GM18858 (cell line): ENCODE data around the gene REXO2.

Experiments used
- ATAC-seq: cut with Tn5 transposase; IDR thresholded peaks from one replicate; pipeline ENCODE4 v1.9.1; 2021; ENCODE audit not compliant: unreplicated experiment

The REXO2 gene

DNA sequence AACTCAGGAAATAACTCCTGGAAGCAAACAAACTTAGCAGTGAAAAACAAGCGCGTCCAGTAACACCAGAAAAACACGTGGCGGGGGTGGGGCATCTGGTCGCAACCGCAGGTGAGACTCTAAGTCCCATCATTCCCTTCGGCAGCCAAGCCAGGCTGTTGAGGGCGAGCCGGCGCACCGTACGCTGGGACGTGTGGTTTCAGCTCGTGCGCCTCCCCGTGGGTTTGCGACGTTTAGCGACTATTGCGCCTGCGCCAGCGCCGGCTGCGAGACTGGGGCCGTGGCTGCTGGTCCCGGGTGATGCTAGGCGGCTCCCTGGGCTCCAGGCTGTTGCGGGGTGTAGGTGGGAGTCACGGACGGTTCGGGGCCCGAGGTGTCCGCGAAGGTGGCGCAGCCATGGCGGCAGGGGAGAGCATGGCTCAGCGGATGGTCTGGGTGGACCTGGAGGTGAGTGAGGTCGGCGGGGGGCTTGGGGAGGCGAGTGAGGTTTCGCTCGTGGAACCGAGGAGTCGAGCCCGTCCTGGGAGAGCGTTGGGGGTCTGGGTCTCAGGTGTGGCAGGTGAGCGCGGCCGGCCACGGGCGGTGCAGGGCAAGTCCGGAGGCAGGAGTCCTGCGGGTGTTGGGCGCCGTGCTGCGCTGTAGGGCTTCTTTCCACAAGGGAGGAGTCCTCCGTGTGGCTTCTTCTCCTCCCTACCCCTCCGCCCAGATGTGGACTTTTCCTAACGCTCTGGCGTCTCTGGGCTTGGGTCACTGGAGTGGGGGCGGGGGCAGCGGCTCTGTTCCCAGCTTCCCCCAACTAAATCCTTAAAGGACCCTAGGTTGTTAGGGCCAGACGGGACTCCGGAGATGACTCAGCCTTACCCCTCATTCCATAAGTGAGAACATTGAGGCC, at the start of gene REXO2:
Gene REXO2, plus strand, starts transcription at position 239 of the 892 bp plus-strand sequence. Its CDS starts 62 bp downstream, at position 301.
- ATAC-seq, result peak; percentile 99

DNA sequence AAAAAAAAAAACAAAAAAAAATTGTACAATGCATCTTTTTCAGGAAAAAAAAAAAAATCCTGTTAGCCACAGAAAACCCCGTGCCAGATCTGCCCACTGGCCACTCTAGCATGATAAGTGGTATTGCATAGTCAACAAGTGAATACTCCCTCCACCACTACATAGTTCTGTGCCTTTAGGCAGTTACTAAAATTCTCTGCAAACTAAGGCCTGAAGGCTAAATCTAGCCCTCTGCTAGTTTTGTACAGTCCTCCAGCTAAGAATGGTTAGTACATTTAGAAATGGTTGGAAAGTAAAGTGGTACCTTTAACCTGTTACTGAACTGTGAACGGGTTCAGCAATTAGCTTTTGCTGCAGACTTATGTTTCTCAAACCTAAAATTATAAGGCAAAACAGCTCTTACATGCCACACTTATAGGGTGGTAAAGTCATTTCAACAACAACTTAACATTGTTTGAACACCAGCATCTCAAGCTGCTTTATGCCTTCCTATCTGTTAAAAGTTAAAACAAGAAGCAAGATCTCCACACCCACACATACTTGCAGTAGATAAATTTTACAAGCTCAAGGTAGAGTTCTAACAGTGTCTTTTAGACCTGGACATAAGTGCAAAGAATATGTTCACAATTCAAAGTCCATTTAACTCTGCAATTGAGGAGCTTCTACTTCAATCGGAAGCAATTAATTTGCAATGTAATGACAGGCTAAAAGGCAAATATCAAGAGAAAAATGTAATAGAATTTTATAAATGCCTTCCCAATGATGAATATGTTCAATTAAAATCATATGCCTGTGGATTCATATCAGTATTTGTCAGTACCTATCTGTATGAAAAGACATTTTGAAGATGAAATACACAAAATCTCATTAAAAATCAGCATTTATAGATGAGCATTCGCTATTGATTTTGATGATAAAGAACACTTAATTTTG, 46.3 kb upstream of the REXO2 start:
- ATAC-seq, result no peak

DNA sequence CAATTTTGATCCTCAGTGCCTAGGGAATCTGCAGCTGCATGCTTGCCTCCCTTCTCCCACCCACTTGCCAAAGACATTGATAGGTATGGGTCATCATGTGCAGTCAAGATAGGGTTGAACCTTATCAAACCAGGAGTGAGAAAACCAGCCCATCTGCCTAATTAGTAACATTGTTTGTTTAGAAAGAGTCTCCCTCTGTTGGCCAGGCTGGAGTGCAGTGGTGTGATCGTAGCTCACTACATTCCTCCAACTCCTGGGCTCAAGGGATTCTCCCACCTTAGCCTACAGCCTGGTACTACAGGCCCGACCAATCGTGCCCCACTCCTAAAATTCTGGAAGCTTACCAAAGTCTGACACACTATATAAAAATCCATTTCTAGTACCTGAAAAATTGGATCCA, 43.5 kb upstream of the REXO2 start:
- no peak for ATAC-seq

DNA sequence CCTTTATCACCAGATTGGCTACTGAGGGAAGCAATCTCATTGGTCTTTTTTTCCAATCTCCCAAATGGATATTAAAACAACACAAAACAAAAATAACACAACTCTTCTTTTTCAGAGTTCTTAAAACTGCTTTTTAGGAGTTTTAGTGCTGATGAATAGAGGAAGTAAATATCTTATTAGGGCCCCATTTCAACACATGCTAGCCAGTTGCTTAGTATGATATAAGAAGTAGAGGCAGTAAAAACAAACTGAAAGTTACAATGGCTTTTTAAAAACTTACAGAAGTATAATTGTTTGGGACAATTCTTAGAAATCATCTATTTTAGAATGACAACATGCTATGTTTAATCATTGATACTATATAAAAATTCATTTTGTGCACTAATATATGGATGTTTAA, 42.4 kb upstream of the REXO2 start:
- no peak for ATAC-seq

DNA sequence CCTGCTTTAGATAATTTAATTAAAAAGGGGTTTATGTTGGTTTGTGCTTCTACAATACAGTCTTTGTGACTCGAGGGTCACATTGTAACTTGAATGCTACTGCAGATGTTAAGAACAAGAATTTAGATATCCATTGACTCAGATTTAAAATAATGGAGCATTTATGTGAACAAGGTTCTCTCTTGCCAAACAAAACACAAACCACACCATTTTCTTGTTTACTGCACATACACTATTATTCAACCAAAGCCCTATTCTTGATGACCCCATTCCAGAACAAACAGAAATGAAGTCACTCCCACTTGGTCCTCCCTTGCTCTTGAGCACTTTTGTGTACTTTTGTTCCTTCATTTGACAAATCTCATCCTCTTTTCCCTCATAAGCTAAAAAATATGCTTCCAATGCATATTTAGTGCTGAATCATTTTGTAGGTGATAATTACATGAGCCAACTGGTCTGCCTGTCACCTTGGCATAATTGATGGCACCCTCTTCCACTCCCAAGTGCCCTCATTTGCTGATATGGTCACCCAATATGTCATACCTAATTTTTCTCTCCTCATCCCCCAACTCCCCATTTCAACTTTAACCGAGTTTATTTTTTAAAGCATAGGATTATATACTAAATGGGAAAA, 41.8 kb upstream of the REXO2 start:
- ATAC-seq, result no peak

DNA sequence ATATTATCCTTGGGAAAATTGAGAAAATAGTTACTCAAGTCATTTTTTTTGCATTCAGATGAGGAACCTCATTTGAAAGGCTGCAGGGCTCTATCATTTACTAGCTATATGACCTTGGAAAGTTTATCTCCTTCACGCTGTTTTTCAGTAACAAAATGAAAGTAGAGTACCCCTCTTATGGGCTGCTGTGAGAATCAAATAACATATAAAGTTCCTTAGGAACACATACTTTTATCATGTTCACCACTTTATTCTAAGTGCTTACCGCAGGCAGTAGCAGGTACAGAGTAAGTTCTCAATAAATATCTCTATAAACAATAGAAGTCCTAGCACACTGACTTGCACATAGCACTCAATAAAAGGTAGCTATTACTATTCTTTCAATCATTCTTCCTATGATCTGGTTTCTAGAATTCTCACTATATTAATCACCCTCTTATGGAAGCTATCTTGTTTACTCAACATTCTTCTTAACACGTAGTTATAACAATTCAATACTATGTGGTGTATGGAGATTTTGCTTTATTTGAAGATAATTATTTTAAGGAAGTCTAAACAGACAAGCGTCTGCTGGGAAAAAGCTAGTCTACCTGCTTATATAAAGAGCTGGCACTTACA, 40.9 kb upstream of the REXO2 start:
- no peak for ATAC-seq

DNA sequence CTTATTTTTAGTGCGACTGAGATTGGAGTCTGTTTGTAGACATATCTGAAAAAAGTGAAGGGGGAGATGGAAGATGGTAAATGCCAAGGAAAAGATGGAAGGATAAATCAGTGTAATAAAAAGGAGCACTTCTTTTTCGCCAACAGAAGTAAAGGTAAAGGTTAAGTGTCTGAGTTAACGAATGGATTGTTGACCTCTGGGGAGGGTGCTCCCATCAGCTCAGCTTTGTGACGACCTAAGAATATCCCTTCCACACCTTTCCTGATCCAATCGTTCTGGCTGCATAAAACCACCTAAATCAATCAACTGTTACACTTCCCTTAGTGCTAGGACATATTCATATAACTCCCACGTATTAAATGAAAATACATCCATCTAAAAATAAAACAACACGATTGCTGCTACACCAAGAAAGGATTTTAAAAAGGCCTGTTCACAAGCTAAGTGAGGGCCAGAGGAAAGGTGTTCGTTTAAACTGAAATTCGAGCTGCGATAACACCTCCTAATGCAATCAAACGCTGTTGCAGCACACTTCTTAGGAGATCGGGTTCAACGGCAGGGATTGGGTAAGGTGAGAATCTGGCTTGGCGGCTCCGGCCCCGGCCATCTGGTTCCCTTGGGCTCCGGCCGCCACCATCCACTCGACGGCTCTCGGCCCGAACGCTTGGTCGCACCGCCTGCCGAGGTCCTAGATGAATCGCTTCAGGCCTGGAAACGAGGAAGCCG, 39.6 kb upstream of the REXO2 start:
- ATAC-seq, result peak; percentile 6

DNA sequence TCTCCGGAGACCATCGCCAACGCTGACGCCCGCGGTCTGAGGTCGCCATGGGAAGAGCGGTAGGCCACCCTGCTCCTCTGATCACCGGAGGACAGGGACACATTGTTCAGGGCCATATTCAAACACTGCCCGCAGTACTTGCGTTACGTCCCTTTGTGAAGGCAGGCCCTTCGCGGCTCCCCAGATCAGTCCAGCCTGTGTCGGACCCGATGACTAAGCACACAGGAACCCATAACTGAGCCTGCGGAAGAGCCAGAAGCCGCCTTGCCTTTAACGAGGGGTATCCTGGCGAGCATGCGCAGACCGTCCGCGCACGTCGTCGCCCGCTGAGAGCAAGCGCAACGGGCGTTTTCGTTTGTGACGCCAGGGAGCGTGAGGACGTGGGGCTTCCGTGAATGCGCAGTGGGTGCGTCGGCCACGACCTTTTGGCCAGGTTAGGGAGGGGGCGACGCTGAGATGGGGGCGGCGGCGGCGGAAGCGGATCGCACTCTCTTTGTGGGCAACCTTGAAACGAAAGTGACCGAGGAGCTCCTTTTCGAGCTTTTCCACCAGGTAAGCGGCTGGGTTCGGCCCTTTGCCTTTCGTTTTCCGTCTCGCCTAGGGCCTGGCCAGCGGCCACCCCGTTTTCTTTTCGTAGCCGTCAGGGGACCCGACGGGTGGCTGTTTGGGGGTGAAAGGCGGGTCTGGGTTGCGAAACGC, 38.9 kb upstream of the REXO2 start, which contains the start of the genes C11orf71 and RBM7:
Gene C11orf71, minus strand, starts transcription at position 296 of the 699 bp plus-strand sequence. Its CDS starts 180 bp downstream, at position 116.
Gene RBM7, plus strand, starts transcription at position 451 of the 699 bp plus-strand sequence. Its CDS starts 6 bp downstream, at position 457.
- ATAC-seq, result peak; percentile 91

DNA sequence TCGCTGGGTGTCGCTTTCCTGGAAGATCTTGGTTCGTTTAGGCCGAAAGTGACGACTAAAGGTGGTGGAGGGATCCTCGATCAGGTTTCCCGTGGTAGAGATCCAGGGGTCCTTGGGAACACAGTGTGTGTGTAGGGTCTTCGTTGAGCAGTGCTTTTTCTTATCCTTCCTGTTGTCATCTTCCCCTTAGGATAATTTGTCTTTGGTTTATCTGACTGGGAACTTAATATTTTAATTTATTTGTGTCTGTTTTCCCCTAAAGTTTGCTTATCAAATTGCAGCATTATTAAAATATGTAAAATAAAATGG, 38.4 kb upstream of the REXO2 start:
- ATAC-seq, result no peak

DNA sequence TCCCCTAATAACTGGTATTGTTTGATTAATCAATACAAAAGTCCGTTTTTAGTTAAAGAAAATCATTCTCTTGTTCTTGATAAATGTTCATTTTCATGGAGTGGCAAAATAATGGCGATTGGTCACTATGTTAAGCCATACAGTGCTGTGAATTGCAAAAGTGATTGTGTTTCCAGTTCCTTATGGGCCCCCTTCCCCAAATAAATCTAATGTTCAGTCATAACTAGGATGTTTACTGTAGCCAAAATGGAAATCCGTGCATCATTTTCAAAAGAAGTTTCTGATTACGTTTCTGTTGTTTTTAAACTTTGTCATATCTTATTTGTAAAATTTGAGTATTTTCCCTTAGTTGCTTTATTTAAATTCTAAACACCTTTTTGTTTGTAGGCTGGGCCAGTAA, 38.0 kb upstream of the REXO2 start:
- ATAC-seq, result no peak

DNA sequence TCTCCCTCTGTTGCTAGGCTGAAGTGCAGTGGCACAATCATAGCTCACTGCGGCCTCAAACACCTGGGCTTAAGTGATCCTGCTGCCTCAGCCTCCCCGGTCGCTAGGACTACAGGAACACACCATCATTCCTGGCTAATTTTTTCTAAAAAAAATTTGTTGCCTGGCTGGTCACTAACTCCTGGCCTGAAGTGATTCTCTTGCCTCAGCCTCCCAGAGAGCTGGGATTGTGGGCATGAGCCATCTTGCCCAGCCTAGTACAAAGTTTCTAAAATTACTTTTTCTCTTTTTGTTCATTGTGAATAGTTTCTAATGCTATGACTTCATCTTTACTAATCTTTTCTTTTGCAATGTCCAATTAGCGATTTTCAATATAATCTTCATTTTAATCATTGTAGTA, 26.3 kb upstream of the REXO2 start:
- ATAC-seq, result no peak

DNA sequence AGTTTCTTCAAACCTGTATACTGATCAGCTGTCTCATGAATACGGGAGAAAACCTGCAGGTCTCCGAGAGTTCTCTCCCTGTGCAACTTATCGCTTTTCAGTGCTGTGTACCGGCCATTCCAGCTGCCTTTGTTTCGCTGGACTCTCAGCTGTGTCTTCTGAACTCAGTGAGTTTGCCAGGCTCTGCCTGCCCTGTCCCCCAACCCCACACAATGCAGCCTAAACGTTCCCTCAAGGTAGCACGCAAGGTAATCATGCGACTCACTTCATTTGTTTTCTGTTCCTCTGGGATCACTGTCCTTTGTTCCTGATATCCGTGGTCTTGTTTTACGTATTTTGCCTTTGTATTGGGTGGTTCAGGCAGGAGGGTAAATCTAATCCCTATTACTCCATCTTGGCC, 25.3 kb upstream of the REXO2 start:
- no peak for ATAC-seq

DNA sequence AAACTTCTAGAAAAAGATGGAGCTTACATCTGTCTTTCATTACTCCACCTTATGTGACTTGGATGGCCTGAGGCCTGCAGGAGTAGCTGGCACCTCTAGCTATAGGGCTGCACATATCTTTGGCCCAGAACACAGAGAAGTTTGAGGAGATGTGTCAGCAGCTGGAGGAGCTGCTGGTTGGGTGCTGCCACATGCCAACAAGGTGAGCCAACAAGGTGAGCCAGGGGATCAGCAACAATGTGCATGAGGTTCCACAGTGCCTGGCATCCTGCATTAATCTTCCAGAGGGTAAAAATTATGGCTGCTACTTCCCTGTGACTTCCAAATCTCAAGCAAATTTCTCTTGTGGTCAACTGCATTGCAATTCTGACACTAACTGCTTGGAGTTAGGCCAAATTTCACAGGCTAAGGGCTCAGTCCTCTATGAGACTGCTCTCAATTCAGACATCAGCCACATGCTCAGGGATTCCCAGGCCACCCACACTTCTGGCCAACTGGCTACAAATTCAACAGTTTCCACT, 22.8 kb upstream of the REXO2 start:
- no peak for ATAC-seq

DNA sequence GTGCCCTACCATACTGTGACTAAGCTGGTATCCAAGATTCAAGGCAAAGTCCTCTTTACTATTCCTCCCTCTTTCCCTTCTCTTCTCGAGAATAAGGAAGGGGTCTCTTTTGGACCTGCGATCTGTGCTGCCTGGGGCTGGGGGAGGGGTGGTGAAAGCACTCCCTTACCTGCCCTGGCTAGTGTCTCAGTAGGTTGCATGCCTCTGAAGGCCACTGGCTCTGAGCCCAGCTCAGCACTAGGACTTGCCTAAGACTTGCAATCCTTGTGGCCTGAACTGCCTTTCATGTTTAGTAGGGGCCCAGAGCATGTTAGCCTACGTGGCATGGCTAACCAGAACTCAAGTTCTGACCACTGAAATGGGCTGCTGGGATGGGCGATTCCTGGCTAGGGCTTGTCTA, 13.0 kb upstream of the REXO2 start:
- ATAC-seq, result no peak

DNA sequence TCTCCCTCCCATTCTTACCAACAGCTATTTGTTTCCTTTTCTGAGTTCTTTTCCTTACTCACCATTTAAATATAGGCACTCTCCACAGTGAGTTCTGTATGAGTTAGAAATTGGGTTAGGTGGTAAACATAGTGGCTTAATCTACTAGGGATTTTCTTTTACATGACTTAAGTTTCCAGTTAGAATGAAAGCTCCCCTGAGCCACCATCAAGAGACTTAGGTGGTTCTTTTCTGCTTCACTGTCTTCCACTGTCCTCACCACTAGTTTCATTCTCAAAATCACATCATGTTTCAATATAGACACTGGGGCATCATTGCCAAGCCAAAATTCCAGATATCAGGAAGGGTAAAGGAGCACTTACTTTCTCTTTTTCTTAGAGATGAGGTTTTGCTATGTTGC, 9.0 kb upstream of the REXO2 start:
- ATAC-seq, result no peak

DNA sequence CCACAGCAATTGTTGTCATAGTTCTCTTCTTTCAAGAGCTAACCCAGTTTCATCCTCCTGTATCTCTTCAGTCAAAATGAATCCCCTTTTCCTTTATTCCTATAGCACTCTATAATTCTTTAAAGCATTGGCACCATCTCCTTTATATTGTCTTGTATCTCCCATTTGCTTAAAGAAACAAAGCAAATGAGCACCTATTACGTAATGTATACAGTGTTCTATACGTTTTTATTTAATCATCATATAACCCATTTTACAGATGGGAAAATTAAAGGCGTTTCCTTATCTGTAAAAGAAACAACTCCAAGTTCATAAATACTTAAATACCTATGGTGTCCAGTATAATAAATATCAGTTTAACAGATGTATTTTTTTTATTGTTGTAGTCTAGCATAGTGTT, 6.4 kb upstream of the REXO2 start:
- ATAC-seq, result no peak

DNA sequence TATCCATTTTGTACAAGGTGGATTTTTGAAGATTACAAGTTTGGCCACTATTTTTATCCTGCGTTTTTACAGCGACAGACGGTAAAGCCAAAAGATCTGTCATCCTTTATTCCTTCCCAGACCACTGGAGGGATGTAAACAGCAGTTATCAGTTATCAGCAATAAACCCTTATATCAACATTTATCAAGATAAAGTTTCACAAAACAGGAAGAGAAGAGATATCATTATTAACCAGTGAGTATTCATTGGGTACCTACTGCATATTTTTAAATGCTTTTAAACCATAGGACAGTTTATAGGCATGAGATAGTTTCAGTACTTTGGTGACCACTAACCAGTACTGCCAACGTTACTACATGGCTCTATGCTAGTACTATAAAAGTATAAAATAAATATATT, 5.9 kb upstream of the REXO2 start:
- no peak for ATAC-seq

DNA sequence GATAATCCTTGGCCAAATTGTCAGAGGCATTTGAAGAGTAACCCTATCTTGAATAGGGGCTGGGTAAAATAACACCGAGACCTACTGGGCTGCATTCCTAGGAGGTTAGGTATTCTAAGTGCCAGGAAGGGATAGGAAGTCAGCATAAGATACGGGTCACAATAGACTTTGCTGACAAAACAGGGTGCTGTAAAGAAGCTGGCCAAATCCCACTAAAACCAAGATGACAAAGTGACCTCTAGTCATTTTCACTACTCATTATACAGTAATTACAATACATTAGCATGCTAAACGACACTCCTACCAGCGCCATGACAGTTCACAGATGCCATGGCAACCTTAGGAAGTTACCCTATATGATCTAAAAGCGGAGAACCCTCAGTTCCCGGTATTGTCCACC, 964 bp upstream of the REXO2 start:
- ATAC-seq, result no peak

DNA sequence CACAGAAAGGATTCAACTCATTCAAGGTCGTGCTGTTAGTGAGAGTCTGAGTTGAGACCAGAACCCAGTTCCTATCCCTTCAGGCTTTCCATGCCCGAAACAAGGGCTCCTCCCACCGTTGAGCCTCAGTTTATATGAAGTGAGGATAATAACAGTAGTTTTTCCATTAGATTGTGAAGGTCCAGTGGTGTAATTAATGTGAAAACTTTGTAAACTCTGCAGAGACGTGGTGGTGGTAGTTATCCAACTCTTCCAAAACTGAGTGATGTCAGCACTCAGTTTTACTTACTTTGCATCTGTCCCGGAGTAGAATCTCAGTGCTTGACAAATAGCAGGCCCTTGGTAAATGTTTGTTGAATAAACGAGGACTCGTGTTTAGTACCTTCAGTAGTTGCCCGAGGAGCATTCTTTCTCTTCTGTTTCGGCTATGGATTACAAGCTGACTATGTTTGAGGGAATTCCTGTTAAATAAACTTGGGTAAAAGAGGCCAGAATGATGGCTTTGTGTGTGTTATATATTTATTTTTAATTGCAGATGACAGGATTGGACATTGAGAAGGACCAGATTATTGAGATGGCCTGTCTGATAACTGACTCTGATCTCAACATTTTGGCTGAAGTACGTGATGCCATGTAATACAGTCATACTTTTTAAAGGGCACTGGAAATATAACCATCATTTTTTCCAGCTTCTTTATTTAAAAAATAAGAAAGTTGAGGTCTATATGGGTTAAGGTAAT, 1.0 kb downstream of the REXO2 start:
- ATAC-seq, result no peak
